GM12878 (cell line): ENCODE data around the gene FGFRL1. TPM values are rescaled to one million over a fixed set of nuclear protein-coding genes. Genes with fewer than 3 reads are reported as not detected.

Experiments used
- ATAC-seq: fragments of 200-7000 bp; cut with Tn5 transposase; 3 replicates; pipeline ENCODE4 v1.9.1; 2020; ENCODE audit warnings: mild to moderate bottlenecking, moderate library complexity
- BruUV-seq: library from RNA; stranded (reverse); fragments of 400-500 nt; replicated peaks from 2 replicates; lab custom pipeline; 2021; lab: Mats Ljungman, UMichigan
- CTCF ChIA-PET: fragments of 300-600 bp; sonication (Branson Sonifier 250); formaldehyde crosslinking; extraction: SDS; loops from one replicate; lab custom pipeline; 2021; ENCODE audit warnings: inconsistent platforms; lab: Yijun Ruan, JAX
- POLR2A ChIA-PET: fragments of 350-600 bp; formaldehyde crosslinking; extraction: SDS; loops from one replicate; lab custom pipeline; 2021; ENCODE audit warnings: inconsistent platforms; lab: Charles Lee
- RAD21 ChIA-PET: fragments of 300-600 bp; sonication (Branson Sonifier 250); formaldehyde crosslinking; loops from one replicate; lab custom pipeline; 2023; ENCODE audit warnings: antibody characterized with exemption; ENCODE audit not compliant: unreplicated experiment; lab: Charles Lee
- SMC1A ChIA-PET: fragments of 300-600 bp; sonication (Branson Sonifier 250); formaldehyde crosslinking; loops from one replicate; lab custom pipeline; 2023; ENCODE audit not compliant: unreplicated experiment, uncharacterized antibody; lab: Charles Lee
- DNase-seq: peaks from one replicate; pipeline ENCODE4 v3.0.0-alpha.2; 2011; ENCODE audit warnings: low read depth, low spot score
- FAIRE-seq: peaks from 3 replicates; lab custom pipeline; 2011; peaks lifted over from hg19 to GRCh38; lab: Jason Lieb, UNC
- H2AFZ ChIP-seq: 2 replicates; pipeline ENCODE4 v1.6.0; 2011; ENCODE audit warnings: low read depth, low read length, control low read depth; ENCODE audit not compliant: control insufficient read depth
- H3K27ac ChIP-seq: 2 replicates; pipeline ENCODE4 v1.5.1; 2011; ENCODE audit warnings: control low read depth; ENCODE audit not compliant: control insufficient read depth, insufficient read depth
- H3K27me3 ChIP-seq, 2 experiments: replicated peaks in 1 of 2; 2 replicates each; pipeline versions ENCODE4 v1.6.0 to v1.6.1; 2011; ENCODE audit warnings: low read length in 1 of 2; ENCODE audit not compliant: control insufficient read depth in 2 of 2, insufficient read depth in 2 of 2
- H3K36me3 ChIP-seq, 2 experiments: 2 replicates each; pipeline ENCODE4 v1.5.1; 2011; ENCODE audit warnings: low read length in 1 of 2; ENCODE audit not compliant: control insufficient read depth in 2 of 2, insufficient read depth in 2 of 2
- H3K4me1 ChIP-seq: 2 replicates; pipeline ENCODE4 v1.6.1; 2011; ENCODE audit warnings: mild to moderate bottlenecking, low read length, moderate library complexity, mixed read lengths; ENCODE audit not compliant: control insufficient read depth, insufficient read depth
- H3K4me2 ChIP-seq: 2 replicates; pipeline ENCODE4 v1.6.0; 2011; ENCODE audit warnings: control low read depth; ENCODE audit not compliant: control insufficient read depth, insufficient read depth
- H3K4me3 ChIP-seq: fragments of 200-600 bp; sonication (generic); 2 replicates; pipeline ENCODE4 v1.5.1; 2016
- H3K79me2 ChIP-seq: 2 replicates; pipeline ENCODE4 v1.6.0; 2011; ENCODE audit warnings: low read length; ENCODE audit not compliant: control insufficient read depth, insufficient read depth
- H3K9ac ChIP-seq: 2 replicates; pipeline ENCODE4 v1.8.0; 2011; ENCODE audit warnings: low read length, control low read depth, mixed read lengths; ENCODE audit not compliant: control insufficient read depth, insufficient read depth
- H3K9me3 ChIP-seq: replicated peaks from 3 replicates; pipeline ENCODE4 v1.5.1; 2011; ENCODE audit warnings: mild to moderate bottlenecking, low read length; ENCODE audit not compliant: control insufficient read depth, insufficient read depth
- H4K20me1 ChIP-seq: 2 replicates; pipeline ENCODE4 v1.6.0; 2011; ENCODE audit not compliant: control insufficient read depth, insufficient read depth
- CHD4 ChIP-seq: fragments of 200-600 bp; sonication (generic); IDR thresholded peaks from 2 replicates; pipeline ENCODE4 v1.6.1; 2016; ENCODE audit warnings: mild to moderate bottlenecking
- NR2C1 ChIP-seq: fragments of 450-650 bp; IDR thresholded peaks from 2 replicates; pipeline ENCODE4 v1.6.1; 2017; ENCODE audit warnings: antibody characterized with exemption, mild to moderate bottlenecking, moderate library complexity
- SMARCA5 ChIP-seq: fragments of 450-650 bp; IDR thresholded peaks from 2 replicates; pipeline ENCODE4 v1.6.1; 2017; ENCODE audit warnings: mild to moderate bottlenecking
- WGBS: methylation state at CpG from one replicate; pipeline ENCODE4 v1.1.6; 2016; ENCODE audit warnings: low lambda C conversion rate; ENCODE audit not compliant: insufficient replicate concordance, insufficient coverage; ENCODE audit errors: missing lambda C conversion rate; 5-methylcytosine and 5-hydroxymethylcytosine counted together
- in situ Hi-C: fragments of 300-500 bp; cut with MboI; formaldehyde crosslinking; loops from 9 replicates; pipeline ENCODE4 v1.14.3; 2018; ENCODE audit warnings: mixed read lengths
- intact Hi-C: fragments of 100-400 bp; cut with micrococcal nuclease; formaldehyde crosslinking; loops from one replicate; pipeline ENCODE4 v1.14.2; 2022; ENCODE audit not compliant: unreplicated experiment
- polyA plus RNA-seq, 11 experiments: library from polyadenylated mRNA; depleted of rRNA in 4 of 11; unstranded in 6 of 11; stranded (reverse) in 5 of 11; fragments of >200 nt; fragmentation: Nextera tagmentation in 4 of 11; fragmentation: Illumina TruSeq in 1 of 11; extraction: Ambion mirVana in 4 of 11; extraction: Trizol in 1 of 11; gene quantifications; 1 replicate in 1 of 11; 2 replicates in 10 of 11; pipeline versions ENCODE4 v1.2.1 to v1.2.3, GENCODE V29; 2011 to 2016; ENCODE audit warnings: inconsistent platforms in 2 of 11, missing spikeins in 2 of 11, low read depth in 1 of 11
- total RNA-seq, 4 experiments: library from RNA; depleted of rRNA in 3 of 4; stranded (reverse); fragments of >200 nt in 3 of 4; fragmentation: Illumina TruSeq in 1 of 4; extraction: Trizol in 1 of 4; gene quantifications; 2 replicates each; pipeline versions ENCODE4 v1.2.1 to v1.2.3, GENCODE V29; 2013 to 2021
- TF ChIP-seq, protein P1 (sequence below): IDR thresholded peaks from 2 replicates; pipeline ENCODE4 v1.6.1; 2012; ENCODE audit warnings: low read depth, low read length, improper control_type of control experiment
- TF ChIP-seq, protein P2 (sequence below): IDR thresholded peaks from 2 replicates; pipeline ENCODE4 v1.6.1; 2011; ENCODE audit warnings: borderline replicate concordance, low read depth, mild to moderate bottlenecking, moderate library complexity, low read length; ENCODE audit not compliant: insufficient read depth, poor library complexity, severe bottlenecking

The FGFRL1 gene
- total and polyA plus RNA-seq, 10 of the 15 experiments (the other 5 are each of a cell fraction or from before 2014, with no cell fraction given): 0.02 to 1.5 (median 0.29) TPM; not detected in 2

DNA sequence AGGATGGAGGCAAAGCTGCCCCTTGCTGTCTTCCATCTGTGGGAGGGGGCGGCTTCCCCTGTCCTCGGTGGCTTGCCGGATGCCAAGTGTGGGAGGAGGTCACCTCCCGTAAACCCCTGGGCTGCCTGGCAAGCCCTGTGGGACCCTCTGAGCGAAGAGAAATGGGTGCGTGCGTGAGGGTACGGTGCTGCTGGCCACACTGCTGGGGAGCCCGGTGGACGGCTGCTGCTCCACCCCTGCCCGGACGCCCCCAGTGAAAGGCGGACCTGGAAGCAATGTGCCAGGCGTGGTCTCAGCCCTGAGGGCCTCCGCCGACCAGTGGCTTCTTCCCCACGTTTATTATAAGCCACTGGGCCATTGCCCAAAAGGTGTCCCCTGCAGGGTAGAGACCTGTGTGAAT, 29.1 kb upstream of the FGFRL1 start:
- Histone ChIP-seq H3K27ac (no peak overlapping the region), H3K27me3 (no peaks in the 10 kb centered on the region), H3K36me3 (no peaks in the 10 kb centered on the region), H3K4me3 (no peak overlapping the region), H2AFZ (no peak overlapping the region), H4K20me1 (no peaks in the 10 kb centered on the region), H3K9ac (no peak overlapping the region), H3K79me2 (no peaks in the 10 kb centered on the region), H3K4me2 (no peak overlapping the region), H3K9me3 (no peaks in the 10 kb centered on the region), H3K4me1 (peaks cover 8% of the 10 kb centered on the region; the same call in 1 of the 2 replicates)
- TF ChIP-seq SMARCA5: no peak
- no peak for TF ChIP-seq NR2C1
- TF ChIP-seq, protein P1, sequence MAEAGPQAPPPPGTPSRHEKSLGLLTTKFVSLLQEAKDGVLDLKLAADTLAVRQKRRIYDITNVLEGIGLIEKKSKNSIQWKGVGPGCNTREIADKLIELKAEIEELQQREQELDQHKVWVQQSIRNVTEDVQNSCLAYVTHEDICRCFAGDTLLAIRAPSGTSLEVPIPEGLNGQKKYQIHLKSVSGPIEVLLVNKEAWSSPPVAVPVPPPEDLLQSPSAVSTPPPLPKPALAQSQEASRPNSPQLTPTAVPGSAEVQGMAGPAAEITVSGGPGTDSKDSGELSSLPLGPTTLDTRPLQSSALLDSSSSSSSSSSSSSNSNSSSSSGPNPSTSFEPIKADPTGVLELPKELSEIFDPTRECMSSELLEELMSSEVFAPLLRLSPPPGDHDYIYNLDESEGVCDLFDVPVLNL: no peak
- TF ChIP-seq, protein P2, sequence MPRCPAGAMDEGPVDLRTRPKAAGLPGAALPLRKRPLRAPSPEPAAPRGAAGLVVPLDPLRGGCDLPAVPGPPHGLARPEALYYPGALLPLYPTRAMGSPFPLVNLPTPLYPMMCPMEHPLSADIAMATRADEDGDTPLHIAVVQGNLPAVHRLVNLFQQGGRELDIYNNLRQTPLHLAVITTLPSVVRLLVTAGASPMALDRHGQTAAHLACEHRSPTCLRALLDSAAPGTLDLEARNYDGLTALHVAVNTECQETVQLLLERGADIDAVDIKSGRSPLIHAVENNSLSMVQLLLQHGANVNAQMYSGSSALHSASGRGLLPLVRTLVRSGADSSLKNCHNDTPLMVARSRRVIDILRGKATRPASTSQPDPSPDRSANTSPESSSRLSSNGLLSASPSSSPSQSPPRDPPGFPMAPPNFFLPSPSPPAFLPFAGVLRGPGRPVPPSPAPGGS: no peak
- TF ChIP-seq CHD4: no peak
- in situ Hi-C loops (no loop called here), intact Hi-C loops (loop anchor here (10.0 kb wide), 1 partner anchor 87 kb away; no protein-coding TSS in a partner anchor)
- RAD21 ChIA-PET: no interaction called here
- WGBS: 69% methylated on average over 17 of the region's 17 CpGs
- CTCF ChIA-PET: no interaction called here
- DNase-seq (no peak), FAIRE-seq (no peak), ATAC-seq (no peak)
- no TSS peak for BruUV-seq
- POLR2A ChIA-PET: no interaction called here
- SMC1A ChIA-PET: no interaction called here
